HG03135 (cell line): ENCODE measurements around the gene IKZF1.
A peak's percentile ranks its signal among the peaks of the same experiment; 100 is the strongest.

Experiments
- ATAC-seq: cut with Tn5 transposase; IDR thresholded peaks from one replicate; pipeline ENCODE4 v1.9.1; 2021; ENCODE audit warnings: mild to moderate bottlenecking, moderate library complexity; ENCODE audit not compliant: unreplicated experiment

The IKZF1 gene

GRCh38 chr7:50404392-50404791 is 99.9 kb downstream of the IKZF1 start:
- no peak for ATAC-seq

DNA sequence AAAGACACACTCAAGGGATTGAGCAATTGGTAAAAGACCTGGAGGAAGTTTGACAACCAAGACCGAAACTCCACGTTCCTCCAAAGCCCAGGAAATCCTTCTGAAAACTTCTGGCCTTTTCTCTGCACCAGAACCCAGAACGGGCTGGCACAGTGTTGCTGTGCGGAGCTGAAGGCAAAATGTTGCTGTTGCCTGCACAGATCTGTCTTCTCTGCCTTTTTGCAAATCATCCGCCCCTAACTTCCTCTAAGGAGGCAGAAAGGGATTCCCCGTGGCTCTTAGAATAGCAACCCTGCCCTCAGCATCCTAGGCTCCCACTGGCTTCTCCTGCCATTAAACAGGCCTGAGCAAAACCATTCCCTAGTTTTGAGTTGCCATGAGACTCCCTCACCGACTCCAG is 100.7 kb downstream of the IKZF1 start:
- no peak for ATAC-seq

GRCh38 chr7:50406935-50407334 is 102.4 kb downstream of the IKZF1 start:
- no peak for ATAC-seq

DNA sequence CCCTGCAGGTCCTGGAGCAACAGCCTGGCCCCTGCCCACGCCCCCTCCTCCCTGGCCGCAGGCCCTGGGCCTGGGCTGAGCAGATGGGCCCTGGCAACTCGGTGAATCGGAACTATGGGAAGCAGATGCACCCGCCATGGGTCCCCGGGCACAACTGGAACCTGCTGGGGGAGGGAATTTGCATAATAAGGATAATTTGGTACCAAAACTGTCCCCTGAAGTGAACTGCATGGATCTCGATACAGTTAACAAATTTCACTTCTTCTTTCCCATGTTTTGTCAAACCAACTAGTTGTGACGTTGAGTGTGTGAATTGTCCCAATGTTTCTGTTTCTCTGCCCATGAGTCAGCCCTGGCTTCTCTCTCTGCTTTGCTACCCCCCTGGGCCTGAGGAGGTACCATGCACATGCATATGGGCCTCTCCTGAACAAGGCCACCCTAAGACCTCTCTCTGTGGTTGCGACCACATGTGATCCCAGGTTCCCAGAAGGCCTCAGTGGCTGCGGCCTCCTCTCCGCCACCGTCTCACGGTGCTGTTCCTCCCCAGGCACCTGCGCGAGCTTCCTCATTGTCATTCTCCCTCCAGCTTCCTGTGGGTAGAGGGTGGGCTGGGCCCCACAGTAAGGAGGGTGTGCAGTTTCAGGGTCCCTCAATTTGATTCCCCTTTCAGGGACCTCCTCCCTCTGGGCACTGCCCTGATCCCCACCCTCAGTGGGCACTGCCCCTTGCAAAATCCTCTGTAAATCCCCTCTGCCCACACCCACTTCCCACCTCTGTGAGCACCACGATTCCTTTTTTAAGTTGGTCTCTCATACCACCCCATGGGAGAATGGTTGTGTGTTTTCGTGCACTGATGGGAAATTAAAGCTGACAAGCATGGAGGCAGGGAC is 105.6 kb downstream of the IKZF1 start:
- peak; percentile 42 for ATAC-seq

DNA sequence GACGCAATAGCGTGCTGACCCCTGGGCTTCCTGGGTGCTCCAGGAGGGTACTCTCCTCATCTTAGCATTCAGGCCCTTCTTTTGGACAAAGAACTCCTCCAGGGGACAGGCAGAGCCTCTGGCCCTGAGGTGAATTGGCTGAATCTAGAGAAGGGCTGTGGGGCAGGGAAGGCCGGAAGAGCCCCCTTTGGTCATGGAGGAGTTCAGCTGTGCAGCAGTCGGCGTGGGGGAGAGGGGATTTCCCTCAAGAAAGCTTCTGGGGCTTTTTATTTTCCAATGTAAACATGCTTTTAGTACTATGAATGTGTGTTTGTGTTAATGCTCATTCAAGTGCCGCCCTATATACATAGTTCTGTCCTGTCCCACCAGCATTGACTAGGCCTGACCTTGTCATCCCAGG is 106.8 kb downstream of the IKZF1 start:
- ATAC-seq, result no peak

DNA sequence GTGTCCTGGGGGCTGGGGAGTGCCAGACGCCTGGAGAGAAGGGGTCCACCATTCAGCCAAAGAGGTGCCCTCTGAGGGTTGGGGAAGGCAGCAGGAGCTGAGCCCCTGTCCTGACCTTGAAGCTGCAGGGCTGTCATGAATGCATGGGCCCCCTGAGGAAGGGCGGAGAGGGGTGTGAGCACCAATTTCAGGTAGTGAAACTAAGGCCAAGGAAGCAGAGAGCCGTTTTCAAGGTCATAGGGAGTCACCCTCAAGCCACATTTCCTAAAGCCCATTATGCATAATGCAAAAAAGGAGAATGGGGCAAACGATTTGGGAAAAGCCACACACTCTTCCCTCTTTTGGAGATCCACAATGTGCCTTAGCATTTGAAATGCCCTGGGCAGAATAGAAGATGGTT is 108.5 kb downstream of the IKZF1 start:
- ATAC-seq, result no peak

- no peak for ATAC-seq
Measured at GRCh38 chr7:50413561-50413960, 109.0 kb downstream of the IKZF1 start.

DNA sequence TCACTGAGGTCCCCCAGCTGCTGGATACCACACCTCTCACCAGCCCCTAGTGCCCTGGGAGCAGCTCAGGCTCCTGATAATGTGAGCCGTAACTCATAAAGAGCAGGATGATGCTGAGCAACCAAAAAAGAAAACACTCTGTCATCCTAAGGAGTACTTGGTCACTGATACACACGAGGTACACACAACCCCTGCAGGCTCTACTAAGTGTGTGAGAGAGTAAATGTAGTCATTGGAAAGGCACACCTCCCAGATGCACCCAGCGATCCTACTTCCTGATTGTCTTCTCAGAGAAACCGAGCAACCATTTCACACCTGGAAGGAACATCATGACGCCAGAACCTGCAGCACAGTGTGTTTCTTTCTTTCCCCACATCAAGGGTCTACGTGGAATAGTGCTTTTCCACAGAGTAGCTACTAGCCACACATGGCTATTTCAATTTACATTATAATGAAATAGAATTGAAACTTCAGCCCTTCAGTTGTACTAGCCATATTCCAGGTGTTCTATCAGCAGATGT is 111.4 kb downstream of the IKZF1 start:
- no peak for ATAC-seq

DNA sequence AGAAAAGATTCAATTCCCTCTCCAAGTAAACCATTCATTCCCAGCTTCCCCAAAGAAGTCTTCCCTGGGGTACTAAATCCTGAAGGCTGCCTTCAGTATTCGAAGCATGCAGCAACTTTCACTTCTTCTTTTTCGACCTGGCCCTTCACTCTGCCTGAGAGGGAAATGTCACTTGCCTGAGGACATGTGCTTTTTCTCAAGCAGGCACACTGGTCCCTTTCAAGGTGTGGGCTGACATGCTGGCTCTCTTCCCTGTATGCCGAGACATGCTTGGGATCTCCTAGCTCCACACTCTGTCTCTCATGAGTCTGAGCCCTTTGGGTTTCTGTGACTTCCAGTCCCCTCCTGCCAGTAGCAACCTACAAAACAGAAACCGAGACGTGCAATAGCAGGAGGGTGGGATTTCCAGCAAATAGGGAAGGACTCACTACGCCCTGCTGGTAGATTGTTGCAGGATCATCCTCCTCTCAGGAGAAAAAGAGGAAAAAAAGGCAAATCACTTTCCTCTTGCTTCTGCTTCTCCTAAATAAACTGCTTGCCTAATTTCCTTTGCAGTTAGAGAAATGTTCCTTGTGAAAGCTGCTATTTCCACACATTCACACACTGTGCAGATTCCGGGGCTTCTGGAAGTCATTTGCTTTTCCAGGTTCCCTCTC is 112.1 kb downstream of the IKZF1 start:
- ATAC-seq, result peak; percentile 65

DNA sequence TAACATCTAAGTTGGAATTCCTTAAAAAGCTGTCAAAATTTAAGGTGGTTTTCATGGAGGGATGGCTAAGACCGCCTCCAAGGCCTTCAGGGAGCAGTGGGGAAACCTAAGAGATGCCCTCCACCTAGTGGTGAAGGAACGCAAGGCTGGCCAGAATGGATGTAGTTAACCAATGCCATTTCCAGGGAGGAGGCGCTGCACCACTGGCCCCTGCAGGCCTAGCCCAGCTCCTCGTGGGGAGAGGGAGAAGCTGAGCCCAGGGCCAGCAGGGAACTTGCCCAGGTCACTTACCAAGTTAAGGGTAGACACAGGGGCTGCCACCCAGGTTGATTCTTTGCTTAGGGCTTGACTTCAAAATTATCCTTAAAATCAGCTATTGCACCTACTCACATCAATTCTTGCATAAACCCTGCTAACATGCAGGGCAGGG is 113.6 kb downstream of the IKZF1 start:
- ATAC-seq, result peak; percentile 88

- no peak for ATAC-seq
Measured at GRCh38 chr7:50418526-50419290, 114.2 kb downstream of the IKZF1 start.

DNA sequence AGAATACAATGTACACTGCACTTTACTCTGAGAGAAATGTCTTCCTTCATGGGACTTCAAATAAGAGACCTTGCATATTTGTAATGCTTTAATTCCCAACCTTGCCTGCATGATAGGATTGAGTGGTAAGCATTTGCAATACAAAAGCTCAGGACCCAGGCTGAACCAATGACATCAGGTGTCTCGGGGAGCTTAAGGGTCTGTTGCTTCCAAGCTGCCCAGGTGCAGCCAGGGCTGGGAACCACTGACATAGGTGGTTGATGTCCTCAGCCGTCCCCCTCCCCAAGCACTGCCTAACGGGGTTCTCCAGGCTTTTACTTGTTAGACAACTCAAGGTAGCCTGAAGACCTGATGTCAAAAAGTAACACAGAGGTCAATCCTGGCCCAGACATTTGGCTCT is 116.5 kb downstream of the IKZF1 start:
- ATAC-seq, result no peak

- ATAC-seq, result no peak
Measured at GRCh38 chr7:50422858-50423257, 118.3 kb downstream of the IKZF1 start.

GRCh38 chr7:50423860-50424259 is 119.3 kb downstream of the IKZF1 start:
- no peak for ATAC-seq

- ATAC-seq, result no peak
Measured at GRCh38 chr7:50425318-50425717, 120.8 kb downstream of the IKZF1 start.

DNA sequence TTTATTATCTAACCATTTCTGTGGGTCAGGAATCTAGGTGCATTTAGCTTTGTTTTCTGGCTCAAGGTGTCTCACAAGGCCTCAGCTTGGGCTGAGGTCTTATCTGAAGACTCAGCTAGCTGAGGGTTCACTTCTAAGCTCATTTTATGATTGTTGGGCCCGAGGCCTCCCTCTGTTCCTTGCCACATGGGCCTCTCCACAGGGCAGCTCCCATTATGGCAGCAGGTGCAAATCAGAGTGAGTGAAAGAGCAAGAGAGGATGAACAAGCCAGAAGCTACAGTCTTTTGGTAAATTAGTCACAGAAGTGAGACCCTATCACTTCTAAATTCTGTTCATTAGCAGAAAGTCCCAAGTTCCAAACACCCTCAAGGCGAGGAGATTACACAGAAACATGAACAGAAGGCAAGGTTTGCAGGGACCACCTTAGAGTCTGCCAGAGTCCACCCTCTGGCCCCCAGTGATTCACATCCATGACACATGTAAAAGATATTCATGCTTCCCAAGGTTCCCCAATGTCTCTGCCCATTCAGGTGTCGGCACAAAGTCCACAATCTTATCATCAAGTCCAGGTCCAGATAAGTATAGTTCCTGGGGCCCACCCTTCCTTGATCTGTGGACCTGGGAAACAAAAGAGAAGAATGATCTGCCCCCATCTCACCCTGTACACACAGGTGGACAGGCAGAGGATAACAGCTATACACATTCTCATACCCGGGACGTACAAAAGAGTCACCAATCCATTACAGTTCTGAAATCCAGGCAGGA is 121.9 kb downstream of the IKZF1 start:
- ATAC-seq, result no peak

- no peak for ATAC-seq
Measured at GRCh38 chr7:50427518-50427917, 123.0 kb downstream of the IKZF1 start.

GRCh38 chr7:50428911-50429310 is 124.4 kb downstream of the IKZF1 start:
- ATAC-seq, result no peak

DNA sequence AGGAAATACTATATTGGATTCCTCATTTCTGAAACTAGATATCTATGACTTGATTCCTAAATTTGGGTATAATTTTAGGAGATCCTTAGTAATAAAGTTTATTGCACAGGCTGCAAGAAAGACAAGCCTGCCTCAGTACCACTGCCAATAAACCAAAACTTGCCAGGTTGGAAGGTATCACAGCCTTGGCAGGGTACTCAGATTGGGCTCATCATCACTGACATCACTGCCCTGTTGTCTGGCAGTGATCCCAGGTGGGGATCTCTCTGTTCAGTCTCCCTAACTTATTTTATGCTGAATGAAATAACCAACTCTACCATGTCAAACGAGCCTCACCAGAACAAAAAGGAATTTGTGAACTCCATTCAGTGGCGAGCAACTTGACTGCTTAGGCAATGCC is 126.8 kb downstream of the IKZF1 start:
- no peak for ATAC-seq

DNA sequence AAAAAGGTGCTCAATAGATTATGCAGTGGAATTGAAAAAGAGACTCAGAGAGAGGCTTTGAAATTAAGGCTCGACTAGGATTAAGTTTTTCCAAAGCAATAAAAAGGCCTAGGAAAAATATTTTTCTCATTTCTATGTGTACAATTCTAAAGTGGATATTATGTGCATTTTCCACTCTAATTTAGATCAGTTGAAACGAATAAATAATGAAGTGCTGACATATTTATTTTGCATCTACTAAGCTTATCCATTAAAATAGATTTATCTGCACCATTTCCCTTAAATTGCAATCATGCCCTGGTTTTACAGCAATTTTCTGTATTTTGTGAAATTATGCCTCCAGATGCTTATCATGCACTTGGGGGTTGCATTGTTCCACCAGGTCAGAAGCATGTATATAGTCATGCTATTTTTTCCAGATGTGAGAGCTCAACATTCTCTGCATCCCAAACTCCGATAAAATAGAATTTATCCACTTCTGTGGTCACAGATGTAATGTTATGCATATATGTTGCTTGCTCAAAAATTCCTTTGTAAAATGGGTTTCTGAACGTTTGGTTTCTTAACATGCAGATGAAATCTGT is 127.3 kb downstream of the IKZF1 start:
- no peak for ATAC-seq
